Calu3 (cell line): ENCODE results near the gene TMC2. TPM values are rescaled to one million over a fixed set of nuclear protein-coding genes. Genes with fewer than 3 reads are reported as not detected.

ENCODE experiments used
- BruUV-seq: library from RNA; stranded (reverse); fragments of 400-500 nt; replicated peaks from 2 replicates; lab custom pipeline; 2021; lab: Mats Ljungman, UMichigan
- CTCF ChIA-PET: fragments of 300-600 bp; sonication (Branson Sonifier 250); formaldehyde crosslinking; loops from one replicate; lab custom pipeline; 2022; ENCODE audit warnings: antibody characterized with exemption; lab: Charles Lee
- DNase-seq: peaks from one replicate; pipeline ENCODE4 v3.0.0; 2022
- H3K27ac Mint-ChIP-seq: one replicate; pipeline ENCODE4 v1.8.0; 2022; ENCODE audit warnings: mixed read lengths; ENCODE audit not compliant: unreplicated experiment
- H3K27me3 Mint-ChIP-seq: one replicate; pipeline ENCODE4 v1.8.0; 2022; ENCODE audit warnings: mixed read lengths; ENCODE audit not compliant: unreplicated experiment
- H3K36me3 Mint-ChIP-seq: one replicate; pipeline ENCODE4 v1.8.0; 2022; ENCODE audit warnings: mild to moderate bottlenecking, moderate library complexity, mixed read lengths; ENCODE audit not compliant: insufficient read depth, unreplicated experiment
- H3K4me1 Mint-ChIP-seq: one replicate; pipeline ENCODE4 v1.8.0; 2022; ENCODE audit warnings: mild to moderate bottlenecking, low read depth, mixed read lengths; ENCODE audit not compliant: unreplicated experiment
- H3K4me3 Mint-ChIP-seq: one replicate; pipeline ENCODE4 v1.8.0; 2022; ENCODE audit warnings: mild to moderate bottlenecking, low read depth, moderate library complexity, mixed read lengths; ENCODE audit not compliant: unreplicated experiment
- H3K9me3 Mint-ChIP-seq: one replicate; pipeline ENCODE4 v1.8.0; 2022; ENCODE audit warnings: low read depth, mixed read lengths; ENCODE audit not compliant: unreplicated experiment
- intact Hi-C: fragments of 100-400 bp; cut with micrococcal nuclease; formaldehyde crosslinking; loops from one replicate; pipeline ENCODE4 v1.10.0; 2022; ENCODE audit not compliant: unreplicated experiment
- total RNA-seq: library from RNA; stranded (reverse); gene quantifications from 2 replicates; pipeline ENCODE4 v1.2.3, GENCODE V29; 2022
- TF ChIP-seq, protein P1 (sequence below): fragments of 200-600 bp; IDR thresholded peaks from one replicate; pipeline ENCODE4 v1.8.0; 2022; ENCODE audit warnings: antibody characterized with exemption; ENCODE audit not compliant: unreplicated experiment

TMC2 gene
- total RNA-seq, 1 experiment from 2014 or later, result not detected

DNA sequence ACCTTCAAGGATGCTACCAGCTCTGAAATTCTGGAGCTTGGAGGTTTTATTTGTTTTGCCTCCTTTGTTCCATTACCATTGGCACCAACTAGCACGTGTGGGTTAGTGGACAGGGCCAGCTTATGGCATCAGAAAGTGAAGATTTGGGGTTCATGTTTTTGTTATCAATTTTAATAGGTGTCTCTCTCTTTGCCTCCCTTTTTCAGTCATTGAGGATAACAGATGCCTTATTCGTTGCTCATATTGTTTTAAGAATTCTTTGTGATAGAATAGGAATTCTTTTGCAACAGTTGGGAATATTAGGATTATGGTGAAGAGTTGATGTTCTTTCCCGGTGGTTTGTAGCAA, 22.9 kb downstream of the TMC2 start:
- Mint-ChIP-seq H3K27ac (no peak overlapping the region), H3K4me1 (no peaks in the 10 kb centered on the region), H3K36me3 (no peaks in the 10 kb centered on the region), H3K4me3 (no peak overlapping the region), H3K27me3 (peaks cover 80% of the 10 kb centered on the region), H3K9me3 (no peaks in the 10 kb centered on the region)
- CTCF ChIA-PET, result no interaction called here
- no peak for DNase-seq
- TF ChIP-seq, protein P1, sequence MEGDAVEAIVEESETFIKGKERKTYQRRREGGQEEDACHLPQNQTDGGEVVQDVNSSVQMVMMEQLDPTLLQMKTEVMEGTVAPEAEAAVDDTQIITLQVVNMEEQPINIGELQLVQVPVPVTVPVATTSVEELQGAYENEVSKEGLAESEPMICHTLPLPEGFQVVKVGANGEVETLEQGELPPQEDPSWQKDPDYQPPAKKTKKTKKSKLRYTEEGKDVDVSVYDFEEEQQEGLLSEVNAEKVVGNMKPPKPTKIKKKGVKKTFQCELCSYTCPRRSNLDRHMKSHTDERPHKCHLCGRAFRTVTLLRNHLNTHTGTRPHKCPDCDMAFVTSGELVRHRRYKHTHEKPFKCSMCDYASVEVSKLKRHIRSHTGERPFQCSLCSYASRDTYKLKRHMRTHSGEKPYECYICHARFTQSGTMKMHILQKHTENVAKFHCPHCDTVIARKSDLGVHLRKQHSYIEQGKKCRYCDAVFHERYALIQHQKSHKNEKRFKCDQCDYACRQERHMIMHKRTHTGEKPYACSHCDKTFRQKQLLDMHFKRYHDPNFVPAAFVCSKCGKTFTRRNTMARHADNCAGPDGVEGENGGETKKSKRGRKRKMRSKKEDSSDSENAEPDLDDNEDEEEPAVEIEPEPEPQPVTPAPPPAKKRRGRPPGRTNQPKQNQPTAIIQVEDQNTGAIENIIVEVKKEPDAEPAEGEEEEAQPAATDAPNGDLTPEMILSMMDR, result no peak
- intact Hi-C loops, result no loop called here
- no TSS peak for BruUV-seq

DNA sequence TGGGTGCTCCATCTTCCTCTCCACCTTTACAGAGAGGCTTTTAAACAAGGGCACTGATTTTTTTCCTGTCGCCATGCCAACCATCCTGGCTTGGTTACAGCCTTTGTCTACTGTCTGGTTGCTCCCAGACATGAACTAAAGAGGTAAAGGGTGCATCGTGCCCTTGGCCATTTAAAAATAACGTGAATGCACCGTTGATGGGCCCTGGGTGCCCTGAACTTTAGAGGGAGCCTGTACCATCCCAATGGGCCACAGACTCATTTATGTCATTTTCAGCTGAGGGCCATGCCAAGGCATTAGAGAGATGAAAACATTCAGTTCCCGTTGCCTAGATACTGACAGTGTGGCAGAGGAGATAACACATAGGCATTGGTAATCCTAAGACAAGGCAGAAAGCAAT, 23.3 kb downstream of the TMC2 start:
- intact Hi-C loops, result no loop called here
- H3K4me1 Mint-ChIP-seq, result no peaks in the 10 kb centered on the region
- H3K27me3 Mint-ChIP-seq, result peaks cover 76% of the 10 kb centered on the region
- no TSS peak for BruUV-seq
- TF ChIP-seq, protein P1, result no peak
- DNase-seq, result no peak
- no peaks in the 10 kb centered on the region for H3K9me3 Mint-ChIP-seq
- H3K4me3 Mint-ChIP-seq, result no peak overlapping the region
- no peak overlapping the region for H3K27ac Mint-ChIP-seq
- no peaks in the 10 kb centered on the region for H3K36me3 Mint-ChIP-seq
- CTCF ChIA-PET, result no interaction called here

DNA sequence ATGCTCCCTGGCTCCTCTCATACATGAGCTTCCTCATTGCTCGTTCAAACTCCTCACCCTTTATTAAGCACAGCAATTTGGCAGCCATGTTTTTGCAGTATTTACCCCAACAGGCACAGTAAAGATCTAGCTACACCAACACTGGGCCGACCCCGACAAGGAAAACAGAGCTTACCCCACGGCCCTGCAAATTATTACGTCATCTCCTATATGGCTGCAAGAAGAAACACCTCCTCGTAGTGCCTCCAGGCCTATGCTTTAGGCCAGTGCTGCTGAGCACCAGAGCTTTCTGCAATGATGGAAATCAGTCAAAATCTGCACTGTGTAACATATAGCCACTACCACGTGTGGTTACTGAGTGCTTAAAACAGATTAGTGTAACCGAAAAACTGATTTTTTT, 26.7 kb downstream of the TMC2 start:
- peaks cover 50% of the 10 kb centered on the region for H3K27me3 Mint-ChIP-seq

DNA sequence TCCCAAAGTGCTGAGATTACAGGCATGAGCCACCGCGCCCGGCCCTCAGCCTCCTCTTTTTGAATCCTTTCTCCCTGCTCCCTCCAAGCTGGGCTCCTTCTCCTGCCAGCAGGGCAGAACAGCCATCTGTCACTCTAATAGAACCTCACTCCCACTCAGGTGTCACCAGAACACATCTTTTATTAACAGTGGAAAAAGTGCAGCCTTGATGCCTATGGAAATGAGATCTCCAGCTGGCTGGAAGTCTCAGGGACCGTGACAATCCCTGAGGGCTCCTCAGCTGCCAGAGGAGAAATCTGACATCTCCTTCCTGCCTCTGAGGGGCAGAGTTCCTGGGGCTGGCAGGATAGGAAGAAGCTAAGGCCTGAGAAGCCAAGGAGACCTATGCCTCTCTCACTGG, 28.0 kb downstream of the TMC2 start:
- CTCF ChIA-PET, result no interaction called here
- TF ChIP-seq, protein P1, result no peak
- no peak for DNase-seq
- Mint-ChIP-seq H3K9me3 (no peaks in the 10 kb centered on the region), H3K27ac (no peak overlapping the region), H3K4me3 (no peak overlapping the region), H3K36me3 (no peaks in the 10 kb centered on the region), H3K27me3 (peaks cover 50% of the 10 kb centered on the region), H3K4me1 (no peaks in the 10 kb centered on the region)
- no TSS peak for BruUV-seq
- intact Hi-C loops, result no loop called here

More for the DNA sequence above, 26.7 kb downstream of the TMC2 start:
- H3K36me3 Mint-ChIP-seq, result no peaks in the 10 kb centered on the region
- CTCF ChIA-PET, result no interaction called here
- H3K4me3 Mint-ChIP-seq, result no peak overlapping the region
- H3K9me3 Mint-ChIP-seq, result no peaks in the 10 kb centered on the region
- H3K4me1 Mint-ChIP-seq, result no peaks in the 10 kb centered on the region
- intact Hi-C loops, result no loop called here
- no peak for DNase-seq
- TF ChIP-seq, protein P1, result no peak
- H3K27ac Mint-ChIP-seq, result no peak overlapping the region
- no TSS peak for BruUV-seq
